Measurements from ENCODE around the gene GPR161. TPM values are rescaled to one million over a fixed set of nuclear protein-coding genes. Genes with fewer than 3 reads are reported as not detected.

The GPR161 gene
- total RNA-seq, 1 experiment from 2014 or later = 6.6 TPM

GRCh38 chr1:168178638-168179437 lies 42.1 kb upstream of the GPR161 start, which contains the start of gene TIPRL:
Gene TIPRL, plus strand, starts transcription at chr1:168178962. Its CDS starts 116 bp downstream, at chr1:168179078.
- DNase-seq (ENCODE audit: unreplicated experiment) = peak; percentile 100
- Mint-ChIP-seq H3K4me1 (ENCODE audit: insufficient read depth, unreplicated experiment) (peaks cover 7% of the 10 kb centered on the region), H3K27me3 (ENCODE audit: insufficient read depth, unreplicated experiment) (no peaks in the 10 kb centered on the region), H3K36me3 (ENCODE audit: insufficient read depth, unreplicated experiment) (no peaks in the 10 kb centered on the region), H3K4me3 (ENCODE audit: unreplicated experiment) (no peak within 1 kb of the TSS), H3K9me3 (ENCODE audit: unreplicated experiment) (no peaks in the 10 kb centered on the region), H3K27ac (ENCODE audit: low read depth, unreplicated experiment) (no peak within 1 kb of the TSS)
- intact Hi-C loops (cut with micrococcal nuclease) = loop anchor here (1.0 to 2.0 kb wide), 2 partner anchors 42 to 143 kb away; partner anchors contain the start of gene GPR161
- peak; percentile 73 for TF ChIP-seq CTCF (IDR thresholded peaks at IDR 0.05; ENCODE audit: unreplicated experiment)
- CTCF ChIA-PET = interaction anchor here (0.5 to 2.7 kb wide), 9 partner anchors 17 to 976 kb away, joined by 3 to 13 read pairs (median 4); partner anchors contain the start of gene SFT2D2
- no TSS peak for BruUV-seq (replicated peaks)
- POLR2A ChIA-PET = interaction anchor here (0.6 to 4.7 kb wide), 12 partner anchors 12 to 1305 kb away, joined by 3 to 93 read pairs (median 4); partner anchors contain the start of genes MPZL1 and SFT2D2

- H3K27me3 Mint-ChIP-seq (ENCODE audit: insufficient read depth, unreplicated experiment) = no peaks in the 10 kb centered on the region
- ChIA-PET CTCF (interaction anchor here (0.6 to 1.6 kb wide), 9 partner anchors 10 to 379 kb away, joined by 3 to 4 read pairs (median 3); no protein-coding TSS in a partner anchor), POLR2A (interaction anchor here (0.6 to 4.7 kb wide), 8 partner anchors 10 to 1306 kb away, joined by 3 to 93 read pairs (median 3); partner anchors contain the start of genes MPZL1 and SFT2D2)
- H3K9me3 Mint-ChIP-seq (ENCODE audit: unreplicated experiment) = no peaks in the 10 kb centered on the region
- no peak overlapping the region for H3K27ac Mint-ChIP-seq (ENCODE audit: low read depth, unreplicated experiment)
- H3K36me3 Mint-ChIP-seq (ENCODE audit: insufficient read depth, unreplicated experiment) = no peaks in the 10 kb centered on the region
- peaks cover under 1% of the 10 kb centered on the region for H3K4me1 Mint-ChIP-seq (ENCODE audit: insufficient read depth, unreplicated experiment)
- no peak overlapping the region for H3K4me3 Mint-ChIP-seq (ENCODE audit: unreplicated experiment)
- TSS peak; percentile 90 for BruUV-seq (replicated peaks)
- intact Hi-C loops (cut with micrococcal nuclease) = loop anchor here (2.0 kb wide), 1 partner anchor 41 kb away; the partner anchor contains the start of gene GPR161
- TF ChIP-seq CTCF (IDR thresholded peaks at IDR 0.05; ENCODE audit: unreplicated experiment) = no peak
- DNase-seq (ENCODE audit: unreplicated experiment) = no peak
Measured at GRCh38 chr1:168178227-168178637, 41.5 kb upstream of the GPR161 start.

GRCh38 chr1:168172250-168172915 lies 35.7 kb upstream of the GPR161 start:
- CTCF ChIA-PET = interaction anchor here (0.7 to 1.5 kb wide), 6 partner anchors 13 to 159 kb away, joined by 3 to 11 read pairs (median 3); no protein-coding TSS in a partner anchor
- no peaks in the 10 kb centered on the region for H3K27me3 Mint-ChIP-seq (ENCODE audit: insufficient read depth, unreplicated experiment)
- no peak for DNase-seq (ENCODE audit: unreplicated experiment)
- H3K4me1 Mint-ChIP-seq (ENCODE audit: insufficient read depth, unreplicated experiment) = no peaks in the 10 kb centered on the region
- POLR2A ChIA-PET = interaction anchor here (0.6 to 1.0 kb wide), 3 partner anchors 13 to 141 kb away, joined by 3 to 4 read pairs (median 3); partner anchors contain the start of gene SFT2D2
- H3K9me3 Mint-ChIP-seq (ENCODE audit: unreplicated experiment) = no peaks in the 10 kb centered on the region
- no peaks in the 10 kb centered on the region for H3K36me3 Mint-ChIP-seq (ENCODE audit: insufficient read depth, unreplicated experiment)
- no peak for TF ChIP-seq CTCF (IDR thresholded peaks at IDR 0.05; ENCODE audit: unreplicated experiment)
- H3K4me3 Mint-ChIP-seq (ENCODE audit: unreplicated experiment) = no peak overlapping the region
- intact Hi-C loops (cut with micrococcal nuclease) = no loop called here
- no peak overlapping the region for H3K27ac Mint-ChIP-seq (ENCODE audit: low read depth, unreplicated experiment)
- BruUV-seq (replicated peaks) = no TSS peak

All from MCF 10A (cell line).